Sigmoid colon (tissue), 4 donors: ENCODE results near the gene KLHL35.

Experiments
- EP300 ChIP-seq, 4 donors: sonication (generic); formaldehyde crosslinking; IDR thresholded peaks; one replicate each; pipeline ENCODE4 v1.6.1; 2017; ENCODE audit warnings: antibody characterized with exemption in 4 of 4
- POLR2AphosphoS5 ChIP-seq, 4 donors: sonication (generic); formaldehyde crosslinking; IDR thresholded peaks; one replicate each; pipeline ENCODE4 v1.6.1; 2017; ENCODE audit warnings: antibody characterized with exemption in 4 of 4
- TF ChIP-seq, protein P1 (sequence below), 4 experiments: fragments of 450-650 bp in 3 of 4; fragments of 200-600 bp in 1 of 4; IDR thresholded peaks; one replicate each; pipeline ENCODE4 v1.5.1; 2016 to 2019; ENCODE audit warnings: antibody characterized with exemption in 4 of 4, mild to moderate bottlenecking in 3 of 4, moderate library complexity in 2 of 4

DNA sequence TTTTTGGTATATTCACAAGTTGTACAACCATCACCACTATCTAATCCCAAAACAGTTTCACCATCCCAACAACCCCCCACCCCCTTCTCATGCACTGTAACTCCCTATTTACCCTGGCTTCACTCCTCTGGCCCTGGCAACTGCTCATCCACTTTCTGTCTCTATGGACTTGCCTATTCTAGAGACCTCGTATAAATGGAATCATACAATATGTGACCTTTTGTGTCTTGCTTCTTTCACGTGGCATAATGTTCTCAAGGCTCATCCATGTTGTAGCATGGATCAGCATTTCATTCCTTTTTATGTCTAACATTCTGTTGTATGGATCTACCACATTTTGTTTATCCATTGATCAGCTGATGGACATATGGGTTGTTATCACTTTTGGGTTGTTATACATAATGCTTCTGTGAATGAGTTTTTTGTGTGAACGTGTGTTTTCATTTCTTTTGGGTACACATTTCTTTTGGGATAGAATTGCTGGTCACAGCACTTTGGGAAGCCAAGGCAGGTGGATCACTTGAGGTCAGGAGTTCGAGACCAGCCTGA is 46.7 kb upstream of the KLHL35 start:
- no peak for TF ChIP-seq EP300 (IDR thresholded peaks at IDR 0.05)
- TF ChIP-seq, protein P1, sequence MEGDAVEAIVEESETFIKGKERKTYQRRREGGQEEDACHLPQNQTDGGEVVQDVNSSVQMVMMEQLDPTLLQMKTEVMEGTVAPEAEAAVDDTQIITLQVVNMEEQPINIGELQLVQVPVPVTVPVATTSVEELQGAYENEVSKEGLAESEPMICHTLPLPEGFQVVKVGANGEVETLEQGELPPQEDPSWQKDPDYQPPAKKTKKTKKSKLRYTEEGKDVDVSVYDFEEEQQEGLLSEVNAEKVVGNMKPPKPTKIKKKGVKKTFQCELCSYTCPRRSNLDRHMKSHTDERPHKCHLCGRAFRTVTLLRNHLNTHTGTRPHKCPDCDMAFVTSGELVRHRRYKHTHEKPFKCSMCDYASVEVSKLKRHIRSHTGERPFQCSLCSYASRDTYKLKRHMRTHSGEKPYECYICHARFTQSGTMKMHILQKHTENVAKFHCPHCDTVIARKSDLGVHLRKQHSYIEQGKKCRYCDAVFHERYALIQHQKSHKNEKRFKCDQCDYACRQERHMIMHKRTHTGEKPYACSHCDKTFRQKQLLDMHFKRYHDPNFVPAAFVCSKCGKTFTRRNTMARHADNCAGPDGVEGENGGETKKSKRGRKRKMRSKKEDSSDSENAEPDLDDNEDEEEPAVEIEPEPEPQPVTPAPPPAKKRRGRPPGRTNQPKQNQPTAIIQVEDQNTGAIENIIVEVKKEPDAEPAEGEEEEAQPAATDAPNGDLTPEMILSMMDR (IDR thresholded peaks at IDR 0.05) = no peak
- no peak for TF ChIP-seq POLR2AphosphoS5 (IDR thresholded peaks at IDR 0.05)
